Caco-2 (cell line): ENCODE measurements around the gene AOPEP. TPM values are rescaled to one million over a fixed set of nuclear protein-coding genes. Genes with fewer than 3 reads are reported as not detected.

Source experiments
- BruUV-seq: library from RNA; stranded (reverse); fragments of 400-500 nt; replicated peaks from 2 replicates; lab custom pipeline; 2021; lab: Mats Ljungman, UMichigan
- CTCF ChIA-PET: fragments of 300-600 bp; sonication (Branson Sonifier 250); formaldehyde crosslinking; loops from one replicate; lab custom pipeline; 2022; ENCODE audit warnings: antibody characterized with exemption; lab: Charles Lee
- POLR2A ChIA-PET: fragments of 300-600 bp; sonication (Branson Sonifier 250); formaldehyde crosslinking; loops from one replicate; lab custom pipeline; 2022; ENCODE audit warnings: antibody characterized with exemption; lab: Charles Lee
- DNase-seq, 2 experiments: peaks; one replicate each; pipeline versions ENCODE4 v3.0.0 to v3.0.0-alpha.2; 2020 to 2022
- H3K27me3 ChIP-seq: replicated peaks from 2 replicates; pipeline ENCODE4 v1.6.0; 2011; ENCODE audit warnings: low read length; ENCODE audit not compliant: control insufficient read depth, insufficient read depth
- H3K36me3 ChIP-seq: 2 replicates; pipeline ENCODE4 v1.5.1; 2011; ENCODE audit warnings: low read length; ENCODE audit not compliant: control insufficient read depth, insufficient read depth
- H3K4me1 ChIP-seq: fragments of 250-450 bp; sonication (Bioruptor Pico); 2 replicates; pipeline ENCODE4 v1.5.1; 2020; ENCODE audit warnings: mild to moderate bottlenecking
- H3K4me3 ChIP-seq: 2 replicates; pipeline ENCODE4 v1.5.1; 2011; ENCODE audit warnings: low read depth, mild to moderate bottlenecking, control low read depth, low read length
- H3K9me3 ChIP-seq: fragments of 250-450 bp; sonication (Bioruptor Pico); 2 replicates; pipeline ENCODE4 v1.5.1; 2020; ENCODE audit warnings: mild to moderate bottlenecking, moderate library complexity
- H3K27ac Mint-ChIP-seq: one replicate; pipeline ENCODE4 v1.8.0; 2022; ENCODE audit warnings: mixed read lengths; ENCODE audit not compliant: unreplicated experiment
- H3K27me3 Mint-ChIP-seq: one replicate; pipeline ENCODE4 v1.8.0; 2022; ENCODE audit warnings: mixed read lengths; ENCODE audit not compliant: insufficient read depth, unreplicated experiment
- H3K36me3 Mint-ChIP-seq: one replicate; pipeline ENCODE4 v1.8.0; 2022; ENCODE audit warnings: mild to moderate bottlenecking, mixed read lengths; ENCODE audit not compliant: insufficient read depth, unreplicated experiment
- H3K4me1 Mint-ChIP-seq: one replicate; pipeline ENCODE4 v1.8.0; 2022; ENCODE audit warnings: low read depth, mixed read lengths; ENCODE audit not compliant: unreplicated experiment
- H3K4me3 Mint-ChIP-seq: one replicate; pipeline ENCODE4 v1.8.0; 2022; ENCODE audit warnings: mild to moderate bottlenecking, moderate library complexity, mixed read lengths; ENCODE audit not compliant: unreplicated experiment
- H3K9me3 Mint-ChIP-seq: one replicate; pipeline ENCODE4 v1.8.0; 2022; ENCODE audit warnings: mixed read lengths; ENCODE audit not compliant: unreplicated experiment
- CTCF ChIP-seq, 2 experiments: fragments of 200-600 bp in 1 of 2; IDR thresholded peaks; 1 replicate in 1 of 2; 2 replicates in 1 of 2; pipeline versions ENCODE4 v1.5.1 to v1.8.0; 2011 to 2022; ENCODE audit warnings: antibody characterized with exemption in 1 of 2, control low read depth in 1 of 2, inconsistent platforms in 1 of 2, low read depth in 1 of 2, low read length in 1 of 2, mild to moderate bottlenecking in 1 of 2, moderate library complexity in 1 of 2; ENCODE audit not compliant: insufficient read depth in 1 of 2, severe bottlenecking in 1 of 2, unreplicated experiment in 1 of 2
- intact Hi-C: fragments of 100-400 bp; cut with micrococcal nuclease; formaldehyde crosslinking; loops from one replicate; pipeline ENCODE4 v1.10.0; 2022; ENCODE audit not compliant: unreplicated experiment
- total RNA-seq: library from RNA; stranded (reverse); gene quantifications from 2 replicates; pipeline ENCODE4 v1.2.3, GENCODE V29; 2022

The AOPEP gene
- total RNA-seq, 1 experiment from 2014 or later: 63.3 TPM

GRCh38 chr9:95109456-95109855 is 383.0 kb downstream of the AOPEP start:
- no peaks in the 10 kb centered on the region for H3K9me3 Mint-ChIP-seq
- no TSS peak for BruUV-seq
- peaks cover 3% of the 10 kb centered on the region for H3K36me3 ChIP-seq
- TF ChIP-seq CTCF (IDR thresholded peaks at IDR 0.05; ENCODE audit: insufficient read depth in 1 of 2, low read depth in 1 of 2, low read length in 1 of 2, severe bottlenecking in 1 of 2, unreplicated experiment in 1 of 2): no peak
- H3K4me3 ChIP-seq: no peak overlapping the region
- peaks cover 40% of the 10 kb centered on the region for H3K36me3 Mint-ChIP-seq
- no peak for DNase-seq
- H3K27ac Mint-ChIP-seq: no peak overlapping the region
- POLR2A ChIA-PET: no interaction called here
- H3K9me3 ChIP-seq: no peaks in the 10 kb centered on the region
- H3K4me1 ChIP-seq: no peaks in the 10 kb centered on the region
- no peaks in the 10 kb centered on the region for H3K27me3 Mint-ChIP-seq
- intact Hi-C loops: no loop called here
- CTCF ChIA-PET: interaction anchor here (0.6 to 1.1 kb wide), 4 partner anchors 19 to 28 kb away, joined by 3 to 5 read pairs (median 4); no protein-coding TSS in a partner anchor
- H3K4me1 Mint-ChIP-seq: no peaks in the 10 kb centered on the region
- no peaks in the 10 kb centered on the region for H3K27me3 ChIP-seq
- no peak overlapping the region for H3K4me3 Mint-ChIP-seq

GRCh38 chr9:95110921-95111525 is 384.5 kb downstream of the AOPEP start:
- H3K4me3 Mint-ChIP-seq: no peak overlapping the region
- CTCF ChIA-PET: interaction anchor here (0.5 kb wide), 1 partner anchor 442 kb away, joined by 3 read pairs; no protein-coding TSS in a partner anchor
- DNase-seq: no peak
- no peaks in the 10 kb centered on the region for H3K9me3 ChIP-seq
- H3K4me3 ChIP-seq: no peak overlapping the region
- TF ChIP-seq CTCF (IDR thresholded peaks at IDR 0.05; ENCODE audit: insufficient read depth in 1 of 2, low read depth in 1 of 2, low read length in 1 of 2, severe bottlenecking in 1 of 2, unreplicated experiment in 1 of 2): no peak
- peaks cover 2% of the 10 kb centered on the region for H3K36me3 ChIP-seq
- no peaks in the 10 kb centered on the region for H3K9me3 Mint-ChIP-seq
- H3K27me3 Mint-ChIP-seq: no peaks in the 10 kb centered on the region
- BruUV-seq: no TSS peak
- POLR2A ChIA-PET: no interaction called here
- no peaks in the 10 kb centered on the region for H3K4me1 ChIP-seq
- H3K4me1 Mint-ChIP-seq: no peaks in the 10 kb centered on the region
- peaks cover 40% of the 10 kb centered on the region for H3K36me3 Mint-ChIP-seq
- intact Hi-C loops: no loop called here
- H3K27me3 ChIP-seq: no peaks in the 10 kb centered on the region
- H3K27ac Mint-ChIP-seq: no peak overlapping the region

- no peak overlapping the region for H3K27ac Mint-ChIP-seq
- intact Hi-C loops: no loop called here
- H3K27me3 ChIP-seq: no peaks in the 10 kb centered on the region
- no peaks in the 10 kb centered on the region for H3K4me1 Mint-ChIP-seq
- H3K4me1 ChIP-seq: no peaks in the 10 kb centered on the region
- no peak overlapping the region for H3K4me3 ChIP-seq
- H3K9me3 Mint-ChIP-seq: no peaks in the 10 kb centered on the region
- no peak overlapping the region for H3K4me3 Mint-ChIP-seq
- no peaks in the 10 kb centered on the region for H3K9me3 ChIP-seq
- BruUV-seq: no TSS peak
- POLR2A ChIA-PET: no interaction called here
- TF ChIP-seq CTCF (IDR thresholded peaks at IDR 0.05; ENCODE audit: insufficient read depth in 1 of 2, low read depth in 1 of 2, low read length in 1 of 2, severe bottlenecking in 1 of 2, unreplicated experiment in 1 of 2): no peak
- H3K36me3 ChIP-seq: peaks cover 2% of the 10 kb centered on the region
- CTCF ChIA-PET: no interaction called here
- peaks cover 43% of the 10 kb centered on the region for H3K36me3 Mint-ChIP-seq
- no peak for DNase-seq
- H3K27me3 Mint-ChIP-seq: no peaks in the 10 kb centered on the region
Measured at GRCh38 chr9:95111716-95112115, 385.2 kb downstream of the AOPEP start.
